KOPT-K1 (cell line): Measurements from ENCODE around the gene SYCE1L.
"Not testable (repeated sequence)": the region's sequence is repeated elsewhere in the genome, so short reads cannot be mapped to it uniquely, and the experiment has no call there.

ENCODE experiments used
- H3K27ac ChIP-seq: fragments of 200-600 bp; sonication (generic); 2 replicates; pipeline ENCODE4 v1.5.1; 2016; ENCODE audit warnings: antibody characterized with exemption, mild to moderate bottlenecking, low read depth, low read length; ENCODE audit not compliant: poor library complexity, severe bottlenecking
- H3K36me3 ChIP-seq: fragments of 200-600 bp; sonication (generic); 2 replicates; pipeline ENCODE4 v1.5.1; 2017; ENCODE audit warnings: antibody characterized with exemption, mild to moderate bottlenecking, low read length, moderate library complexity; ENCODE audit not compliant: insufficient read depth
- H3K9me3 ChIP-seq: fragments of 200-600 bp; sonication (generic); 2 replicates; pipeline ENCODE4 v1.5.1; 2017; ENCODE audit warnings: antibody characterized with exemption, low read length, mild to moderate bottlenecking; ENCODE audit not compliant: insufficient read depth, poor library complexity, severe bottlenecking

Gene SYCE1L

DNA sequence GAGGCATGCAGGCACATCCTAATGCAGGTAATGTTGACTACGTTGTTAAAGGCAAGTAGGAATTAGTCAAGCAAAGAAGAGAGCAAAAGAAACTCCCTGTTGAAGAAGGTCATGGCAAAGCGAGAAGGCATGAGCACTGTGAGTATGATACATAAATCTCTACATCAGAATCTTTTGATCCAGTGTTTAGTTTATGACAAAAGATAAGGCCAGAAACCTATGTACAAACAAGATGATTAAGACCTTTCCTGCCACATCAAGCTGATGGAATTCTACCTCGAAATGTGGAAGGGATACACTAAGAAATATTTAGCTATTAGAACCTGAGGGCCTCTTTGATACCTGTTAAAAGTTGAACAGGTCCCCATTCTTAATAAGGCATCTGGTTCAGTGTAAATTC lies 20.2 kb downstream of the SYCE1L start:
- H3K9me3 ChIP-seq, result no peaks in the 10 kb centered on the region
- no peak overlapping the region for H3K27ac ChIP-seq
- H3K36me3 ChIP-seq, result no peaks in the 10 kb centered on the region

- no peaks in the 10 kb centered on the region for H3K9me3 ChIP-seq
- H3K27ac ChIP-seq, result no peak overlapping the region
- no peaks in the 10 kb centered on the region for H3K36me3 ChIP-seq
Observed at GRCh38 chr16:77220427-77220826, 21.2 kb downstream of the SYCE1L start.

DNA sequence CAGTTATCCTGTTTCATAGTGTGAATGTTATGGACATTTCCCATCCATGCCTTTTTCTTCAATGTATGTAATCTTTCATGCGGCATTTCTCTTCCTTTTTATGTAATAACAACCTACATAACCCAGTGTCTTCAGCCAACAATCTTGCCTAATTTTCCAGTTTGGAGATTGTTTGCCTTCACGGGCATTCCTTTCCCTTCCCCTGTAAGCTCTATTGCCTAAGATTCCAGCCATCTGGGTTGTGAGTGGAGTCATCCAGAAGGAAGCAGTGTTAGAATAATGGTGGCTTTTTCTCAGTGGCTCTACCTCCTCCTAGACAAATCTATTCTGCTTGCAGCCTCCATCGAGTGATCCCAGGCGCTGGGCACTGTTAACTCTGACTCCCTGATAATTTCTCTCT lies 22.3 kb downstream of the SYCE1L start:
- no peaks in the 10 kb centered on the region for H3K9me3 ChIP-seq
- no peak overlapping the region for H3K27ac ChIP-seq
- no peaks in the 10 kb centered on the region for H3K36me3 ChIP-seq

DNA sequence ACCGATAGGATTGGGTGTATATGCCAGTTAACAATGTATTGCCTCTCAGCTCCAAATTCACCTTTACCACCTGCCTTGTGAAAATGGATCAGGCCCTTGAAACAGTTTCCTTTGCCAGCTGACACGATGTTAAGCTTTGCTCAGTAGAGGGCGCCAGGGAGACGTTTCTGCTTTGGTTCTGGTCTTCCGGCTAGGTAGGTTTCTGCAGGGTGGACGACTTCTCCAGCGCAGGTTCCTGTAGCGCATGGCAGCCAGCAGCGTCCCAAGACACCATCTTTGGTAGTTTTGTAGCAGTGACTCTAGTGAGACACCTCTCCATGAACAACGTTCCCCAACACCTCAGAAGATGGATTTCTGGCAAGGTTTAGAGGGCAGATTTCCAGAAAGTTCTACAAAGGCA lies 24.0 kb downstream of the SYCE1L start:
- no peak overlapping the region for H3K27ac ChIP-seq
- H3K9me3 ChIP-seq, result no peaks in the 10 kb centered on the region
- H3K36me3 ChIP-seq, result no peaks in the 10 kb centered on the region

DNA sequence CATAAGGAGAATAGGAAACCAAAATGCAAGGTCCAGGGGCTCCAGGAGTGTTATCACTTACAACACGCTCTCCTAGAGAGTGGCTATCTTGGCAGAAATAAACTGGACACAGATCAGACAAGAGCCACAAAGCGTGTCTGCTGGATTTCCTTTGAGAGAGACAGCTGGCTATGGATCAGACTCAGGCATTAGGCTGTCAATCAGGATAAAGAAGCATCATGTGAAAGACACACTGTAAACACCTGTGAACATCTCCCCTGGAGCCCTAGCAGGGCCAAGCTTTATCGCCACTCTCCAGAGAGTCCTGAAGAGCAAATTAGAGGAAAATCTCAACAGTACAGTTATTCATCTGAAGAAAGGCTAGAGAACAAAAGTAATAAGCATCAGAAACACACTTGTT lies 26.0 kb downstream of the SYCE1L start:
- Histone ChIP-seq H3K27ac (no peak overlapping the region), H3K9me3 (no peaks in the 10 kb centered on the region), H3K36me3 (no peaks in the 10 kb centered on the region)

- H3K27ac ChIP-seq, result no peak overlapping the region
- H3K36me3 ChIP-seq, result no peaks in the 10 kb centered on the region
- H3K9me3 ChIP-seq, result no peaks in the 10 kb centered on the region
Observed at GRCh38 chr16:77227745-77228144, 28.5 kb downstream of the SYCE1L start.

- no peaks in the 10 kb centered on the region for H3K9me3 ChIP-seq
- H3K27ac ChIP-seq, result no peak overlapping the region
- H3K36me3 ChIP-seq, result no peaks in the 10 kb centered on the region
Observed at GRCh38 chr16:77231047-77231446, 31.8 kb downstream of the SYCE1L start.

DNA sequence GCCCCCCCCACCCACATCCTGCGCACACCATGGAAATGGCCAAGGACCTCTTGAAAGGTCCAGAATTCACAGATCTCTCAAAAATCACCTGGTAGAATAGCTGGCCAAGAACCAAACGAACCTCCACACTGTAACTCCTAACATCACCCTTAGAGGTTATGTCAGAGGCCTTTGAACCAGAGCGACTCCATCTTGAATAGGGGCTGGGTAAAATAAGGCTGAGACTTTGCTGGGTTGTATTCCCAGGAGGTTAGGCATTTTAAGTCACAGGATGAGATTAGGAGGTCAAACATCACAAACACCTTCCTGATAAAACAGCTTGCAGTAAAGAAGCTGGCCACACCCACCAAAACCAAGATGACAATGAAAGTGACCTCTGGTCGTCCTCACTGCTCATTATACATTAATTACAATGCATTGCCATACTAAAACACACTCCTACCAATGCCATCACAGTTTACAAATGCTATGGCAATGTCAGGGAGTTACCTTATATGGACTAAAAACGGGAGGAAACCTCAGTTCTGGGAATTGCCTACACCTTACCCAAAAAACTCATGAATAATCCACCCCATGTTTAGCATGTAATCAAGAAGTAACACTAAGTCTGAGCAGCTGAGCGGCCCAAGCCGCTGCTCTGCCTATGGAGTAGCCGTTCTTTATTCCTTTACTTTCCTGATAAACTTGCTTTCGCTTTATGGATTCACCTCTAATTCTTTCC lies 34.8 kb downstream of the SYCE1L start:
- Histone ChIP-seq H3K9me3 (no peaks in the 10 kb centered on the region), H3K36me3 (no peaks in the 10 kb centered on the region), H3K27ac (no peak overlapping the region)

GRCh38 chr16:77234611-77235010 lies 35.4 kb downstream of the SYCE1L start:
- Histone ChIP-seq H3K27ac (no peak overlapping the region), H3K9me3 (no peaks in the 10 kb centered on the region)

GRCh38 chr16:77236063-77236511 lies 36.9 kb downstream of the SYCE1L start:
- Histone ChIP-seq H3K9me3 (no peaks in the 10 kb centered on the region), H3K27ac (no peak overlapping the region), H3K36me3 (no peaks in the 10 kb centered on the region)

More at GRCh38 chr16:77234611-77235010, 35.4 kb downstream of the SYCE1L start:
- no peaks in the 10 kb centered on the region for H3K36me3 ChIP-seq

DNA sequence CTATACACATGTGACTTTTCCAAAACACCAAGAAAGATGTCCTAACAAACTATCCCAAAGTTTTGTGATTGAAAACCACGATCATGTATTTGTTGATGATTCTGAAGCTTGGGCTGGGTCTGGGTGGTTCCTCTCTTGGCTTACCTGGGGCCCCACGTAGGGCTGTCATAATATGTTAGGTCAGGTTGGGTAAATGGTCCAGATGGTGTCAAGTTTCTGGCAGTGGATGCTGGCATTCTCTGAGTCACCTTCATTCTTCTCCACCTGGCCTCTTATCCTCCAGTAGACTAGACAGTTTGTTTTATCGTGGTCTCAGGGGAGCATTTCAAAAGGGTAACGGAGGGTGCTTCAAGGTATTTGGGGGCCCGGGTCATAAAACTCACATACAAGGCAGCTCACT lies 39.4 kb downstream of the SYCE1L start:
- Histone ChIP-seq H3K27ac (no peak overlapping the region), H3K36me3 (no peaks in the 10 kb centered on the region), H3K9me3 (no peaks in the 10 kb centered on the region)

DNA sequence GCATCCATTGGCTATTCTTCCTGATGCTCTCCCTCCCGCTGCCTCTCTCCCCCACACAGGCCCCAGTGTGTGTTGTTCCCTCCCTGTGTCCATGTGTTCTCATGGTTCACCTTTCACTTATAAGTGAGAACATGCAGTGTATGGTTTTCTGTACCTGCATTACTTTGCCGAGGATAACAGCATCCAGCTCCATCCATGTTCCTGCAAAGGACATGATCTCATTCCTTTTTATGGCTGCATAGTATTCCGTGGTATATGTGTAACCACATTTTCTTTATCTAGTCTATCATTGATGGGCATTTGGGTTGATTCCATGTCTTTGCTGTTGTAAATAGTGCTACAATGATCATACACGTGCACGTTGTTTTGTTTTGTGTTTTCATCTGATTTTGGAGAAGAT lies 43.3 kb downstream of the SYCE1L start:
- not testable (repeated sequence) for H3K36me3 ChIP-seq, H3K9me3 ChIP-seq, H3K27ac ChIP-seq

- Histone ChIP-seq H3K36me3 (no peaks in the 10 kb centered on the region), H3K9me3 (no peaks in the 10 kb centered on the region), H3K27ac (no peak overlapping the region)
Observed at GRCh38 chr16:77246150-77246549, 46.9 kb downstream of the SYCE1L start.

GRCh38 chr16:77250400-77250799 lies 51.2 kb downstream of the SYCE1L start:
- Histone ChIP-seq H3K27ac (no peak overlapping the region), H3K9me3 (no peaks in the 10 kb centered on the region), H3K36me3 (no peaks in the 10 kb centered on the region)
